HG03565 (cell line): ENCODE data around the gene MRPL21.

Experiments used
- ATAC-seq: cut with Tn5 transposase; IDR thresholded peaks from one replicate; pipeline ENCODE4 v1.9.1; 2021; ENCODE audit warnings: mild to moderate bottlenecking, moderate library complexity; ENCODE audit not compliant: unreplicated experiment

Gene MRPL21

GRCh38 chr11:68903288-68904247 lies at the start of gene MRPL21, which contains the start of gene IGHMBP2:
TSS of gene MRPL21 (minus strand) at chr11:68903832. CDS start at chr11:68903810, 22 bp downstream.
TSS of gene IGHMBP2 (plus strand) at chr11:68903891. CDS start at chr11:68903953, 62 bp downstream.
- ATAC-seq, result peak; percentile 74

GRCh38 chr11:68950762-68951161 lies 47.1 kb upstream of the MRPL21 start:
- ATAC-seq, result no peak

- ATAC-seq, result no peak
Measured at GRCh38 chr11:68950270-68950669, 46.6 kb upstream of the MRPL21 start.

GRCh38 chr11:68948935-68949334 lies 45.3 kb upstream of the MRPL21 start:
- ATAC-seq, result no peak

- ATAC-seq, result no peak
Measured at GRCh38 chr11:68948496-68948895, 44.9 kb upstream of the MRPL21 start.

DNA sequence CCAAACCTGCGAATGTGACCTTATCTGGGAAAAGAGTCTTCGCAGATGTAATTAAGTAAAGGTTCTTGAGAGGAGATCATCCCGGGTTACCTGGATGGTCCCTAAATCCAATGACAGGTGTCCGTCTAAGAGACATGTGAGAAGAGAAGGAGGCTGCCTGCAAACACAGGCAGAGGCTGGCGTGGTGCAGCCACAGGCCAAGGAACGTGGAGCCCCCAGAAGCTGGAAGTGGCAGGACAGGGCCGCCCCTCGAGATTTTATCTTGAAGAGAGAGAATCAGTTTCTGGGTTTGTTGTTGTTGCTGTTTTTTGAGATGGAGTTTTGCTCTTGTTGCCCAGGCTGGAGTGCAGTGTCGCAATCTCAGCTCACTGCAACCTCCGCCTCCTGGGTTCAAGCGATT lies 43.5 kb upstream of the MRPL21 start:
- ATAC-seq, result no peak

DNA sequence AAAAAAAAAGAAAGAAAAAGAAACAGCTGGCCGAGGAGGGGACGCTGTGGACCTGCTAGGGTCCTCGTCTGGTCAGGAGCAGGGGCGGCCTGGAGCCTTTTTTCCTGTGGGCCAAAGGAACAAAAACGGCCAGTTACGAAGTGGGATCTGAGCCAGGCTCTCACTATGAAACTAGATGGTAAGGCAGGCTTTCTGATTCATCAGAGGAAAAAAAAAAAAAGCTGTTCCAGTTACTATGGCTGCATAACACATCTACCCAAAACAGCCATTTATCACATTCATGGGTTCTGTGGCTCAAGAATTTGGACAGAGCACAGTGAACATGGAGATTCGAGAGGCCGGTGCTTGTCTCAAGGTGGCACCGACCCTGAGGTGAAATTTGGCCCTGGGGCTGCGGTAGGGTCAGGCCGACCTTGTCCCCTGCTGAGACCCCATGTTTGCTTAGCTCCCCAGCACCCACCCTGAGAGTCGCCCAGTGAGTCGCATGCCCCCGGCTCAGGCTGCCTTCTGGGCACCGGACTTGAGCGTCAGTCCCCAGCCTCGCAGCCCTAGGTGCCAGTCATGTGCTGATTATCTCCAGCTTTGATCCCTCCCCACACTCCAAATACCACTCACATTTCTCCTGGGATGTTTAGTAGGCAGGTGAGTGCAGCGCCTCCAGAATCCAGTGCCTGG lies 42.9 kb upstream of the MRPL21 start:
- ATAC-seq, result no peak

DNA sequence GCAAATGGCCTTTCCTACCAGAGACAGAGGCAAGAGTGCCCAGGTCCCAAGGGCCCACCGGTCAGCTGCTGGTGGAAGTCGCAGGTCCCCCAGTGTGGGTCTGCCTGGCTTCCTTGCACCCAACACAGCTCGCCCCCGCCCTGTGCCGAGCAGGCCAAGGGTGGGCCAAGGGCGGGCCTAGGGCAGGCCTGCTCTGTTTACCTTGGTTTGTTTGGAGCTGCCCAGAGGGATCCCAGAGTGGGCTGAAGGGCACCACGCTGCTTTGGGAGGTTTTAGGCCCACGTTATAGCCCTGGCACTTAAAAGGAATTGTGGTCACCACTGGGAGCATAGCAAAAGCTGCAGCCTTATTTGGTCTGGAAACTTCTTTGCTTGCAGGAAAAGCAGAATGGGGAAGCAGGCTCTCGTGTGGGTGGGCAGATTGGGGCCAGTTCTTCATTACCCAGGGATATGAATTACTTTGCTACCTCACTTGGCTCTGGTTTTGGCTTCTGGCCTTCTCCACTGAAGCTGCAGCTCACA lies 39.2 kb upstream of the MRPL21 start:
- no peak for ATAC-seq

DNA sequence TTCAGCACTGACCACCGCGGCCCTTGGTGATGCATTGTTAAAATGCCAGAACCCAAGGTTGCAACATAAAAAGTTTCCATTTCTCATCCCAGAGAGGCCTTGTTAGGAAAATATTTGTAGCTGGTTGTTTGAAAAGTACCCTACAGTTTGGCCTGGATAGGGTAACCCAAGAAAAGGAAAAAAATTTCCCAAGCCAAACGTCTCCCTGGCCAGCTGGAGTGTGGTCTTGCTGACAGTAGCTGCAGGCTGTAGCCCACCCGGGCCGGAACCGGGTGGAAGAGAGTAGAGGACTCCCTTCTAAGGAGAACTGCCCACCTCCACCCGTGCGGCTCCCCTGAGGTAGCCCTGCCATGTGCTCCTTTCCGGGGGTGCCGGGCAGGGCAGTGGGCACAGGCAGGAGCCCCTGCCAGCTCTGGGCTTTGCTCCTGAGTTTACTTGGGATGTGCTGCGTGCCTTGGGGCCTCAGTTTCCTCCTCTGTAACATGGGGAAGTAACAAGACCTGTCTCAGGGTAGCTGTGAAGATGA lies 38.5 kb upstream of the MRPL21 start:
- ATAC-seq, result no peak

- no peak for ATAC-seq
Measured at GRCh38 chr11:68941324-68942094, 37.9 kb upstream of the MRPL21 start.

GRCh38 chr11:68940651-68941323 lies 37.2 kb upstream of the MRPL21 start:
- ATAC-seq, result no peak

- no peak for ATAC-seq
Measured at GRCh38 chr11:68939583-68940555, 36.2 kb upstream of the MRPL21 start.

- ATAC-seq, result no peak
Measured at GRCh38 chr11:68938816-68939582, 35.4 kb upstream of the MRPL21 start.

DNA sequence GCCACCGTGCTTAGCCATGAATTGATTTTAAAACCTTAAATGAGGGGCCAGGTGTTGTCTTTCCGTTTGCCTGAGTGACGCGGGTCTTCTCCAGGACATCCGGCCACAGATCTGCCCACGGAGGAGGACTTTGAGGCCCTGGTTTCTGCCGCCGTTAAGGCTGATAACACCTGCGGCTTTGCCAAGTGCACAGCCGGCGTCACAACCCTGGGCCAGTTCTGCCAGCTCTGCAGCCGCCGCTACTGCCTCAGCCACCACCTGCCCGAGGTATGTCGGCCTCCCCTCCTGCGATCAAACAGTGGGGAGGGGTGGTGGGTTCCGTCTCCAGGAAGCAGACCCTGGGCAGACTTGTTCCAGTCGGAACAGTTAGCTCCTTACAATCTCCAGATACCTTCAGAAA lies 34.5 kb upstream of the MRPL21 start:
- no peak for ATAC-seq

- ATAC-seq, result no peak
Measured at GRCh38 chr11:68936676-68937620, 33.3 kb upstream of the MRPL21 start.

DNA sequence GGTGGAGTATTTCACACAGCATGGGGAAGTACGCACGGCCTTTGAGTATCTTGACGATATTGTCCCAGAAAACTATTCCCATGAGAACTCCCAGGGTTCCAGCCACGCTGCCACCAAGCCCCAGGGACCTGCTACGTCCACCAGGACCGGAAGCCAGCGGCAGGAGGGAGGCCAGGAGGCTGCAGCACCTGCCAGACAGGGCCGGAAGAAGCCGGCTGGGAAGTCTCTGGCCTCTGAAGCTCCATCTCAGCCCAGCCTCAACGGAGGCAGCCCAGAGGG lies 32.7 kb upstream of the MRPL21 start:
- ATAC-seq, result no peak
